AG09309 (cell line): ENCODE measurements around the gene KAZN.
"Not testable (repeated sequence)": the region's sequence is repeated elsewhere in the genome, so short reads cannot be mapped to it uniquely, and the experiment has no call there.

ENCODE experiments used
- DNase-seq: peaks from one replicate; pipeline ENCODE4 v3.0.0-alpha.2; 2010; ENCODE audit warnings: low read depth
- H3K4me3 ChIP-seq: 2 replicates; pipeline ENCODE4 v1.5.1; 2011; ENCODE audit warnings: mild to moderate bottlenecking, low read depth, low read length, moderate library complexity; ENCODE audit not compliant: control insufficient read depth
- CTCF ChIP-seq: IDR thresholded peaks from 2 replicates; pipeline ENCODE4 v1.5.1; 2011; ENCODE audit warnings: mild to moderate bottlenecking, low read depth, low read length, inconsistent platforms; ENCODE audit not compliant: insufficient read depth, control insufficient read depth; ENCODE audit errors: missing control alignments

KAZN gene

DNA sequence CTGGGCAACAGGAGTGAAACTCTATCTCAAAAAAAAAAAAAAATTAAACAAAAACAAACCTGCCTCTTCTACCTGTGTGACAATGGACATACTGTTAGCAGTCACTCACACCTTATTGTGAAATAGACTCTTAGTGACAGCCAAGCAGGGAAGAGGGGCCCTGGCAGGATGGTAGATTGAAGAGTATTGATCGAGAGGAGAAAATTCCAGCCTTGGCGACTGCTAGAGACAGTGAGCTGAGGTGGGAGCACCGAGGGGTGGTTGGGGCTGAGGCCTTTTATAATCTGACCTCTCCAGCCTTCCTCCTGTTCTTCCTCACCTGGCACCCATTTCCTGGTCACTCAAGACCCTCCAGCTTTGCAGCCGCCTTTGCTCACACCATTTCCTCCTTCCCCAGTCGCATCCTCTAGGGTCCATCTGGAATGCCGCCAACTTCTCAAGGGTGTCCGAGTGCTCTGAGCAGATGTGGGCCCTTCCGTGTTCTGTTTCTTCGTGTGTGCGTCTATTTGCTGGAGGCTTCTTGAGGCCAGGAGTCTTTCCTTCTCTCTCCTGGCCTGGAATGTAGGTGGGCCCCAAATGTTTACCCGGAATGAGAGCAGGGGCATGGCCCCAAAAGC lies 358.2 kb downstream of the KAZN start:
- no peak for TF ChIP-seq CTCF
- no peak overlapping the region for H3K4me3 ChIP-seq
- no peak for DNase-seq

DNA sequence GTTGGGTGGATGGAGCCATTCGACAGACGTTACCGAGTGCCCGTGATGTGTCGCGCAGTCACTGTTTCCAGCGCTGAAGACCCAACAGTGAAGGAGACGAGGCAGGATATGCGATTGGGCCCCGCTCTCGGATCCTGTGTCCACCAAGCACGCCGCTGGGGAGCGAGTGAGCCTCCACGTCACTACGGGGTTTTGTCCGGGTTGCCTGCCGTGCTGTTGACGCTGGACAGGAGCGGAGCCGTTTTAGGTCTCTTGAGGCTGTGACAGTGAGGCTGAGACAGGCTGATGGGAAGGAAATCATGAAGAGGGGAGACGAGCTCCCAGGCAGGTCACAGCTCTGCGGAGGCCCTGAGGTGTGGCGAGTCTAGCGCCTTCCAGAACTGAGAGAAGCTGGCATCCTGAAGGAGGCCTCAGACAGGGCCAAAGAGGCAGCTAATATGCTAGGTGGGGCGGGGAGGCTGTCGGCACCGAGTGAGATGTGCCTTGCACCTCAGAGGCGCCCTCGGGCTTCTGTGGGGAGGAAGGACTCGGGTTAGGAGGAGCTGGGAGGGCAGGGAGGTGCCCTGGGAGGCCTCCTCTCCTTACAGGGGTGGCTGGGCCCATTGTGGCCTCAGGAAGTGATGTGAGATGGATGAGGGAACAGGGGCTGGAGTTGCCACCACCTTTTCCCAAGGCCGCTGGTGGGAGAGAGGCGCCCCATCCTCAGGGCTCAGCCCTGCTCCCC lies 359.1 kb downstream of the KAZN start:
- TF ChIP-seq CTCF, result no peak
- H3K4me3 ChIP-seq, result no peak overlapping the region
- no peak for DNase-seq

GRCh38 chr1:14958249-14959058 lies 360.0 kb downstream of the KAZN start:
- DNase-seq, result no peak
- H3K4me3 ChIP-seq, result no peak overlapping the region
- TF ChIP-seq CTCF, result no peak

DNA sequence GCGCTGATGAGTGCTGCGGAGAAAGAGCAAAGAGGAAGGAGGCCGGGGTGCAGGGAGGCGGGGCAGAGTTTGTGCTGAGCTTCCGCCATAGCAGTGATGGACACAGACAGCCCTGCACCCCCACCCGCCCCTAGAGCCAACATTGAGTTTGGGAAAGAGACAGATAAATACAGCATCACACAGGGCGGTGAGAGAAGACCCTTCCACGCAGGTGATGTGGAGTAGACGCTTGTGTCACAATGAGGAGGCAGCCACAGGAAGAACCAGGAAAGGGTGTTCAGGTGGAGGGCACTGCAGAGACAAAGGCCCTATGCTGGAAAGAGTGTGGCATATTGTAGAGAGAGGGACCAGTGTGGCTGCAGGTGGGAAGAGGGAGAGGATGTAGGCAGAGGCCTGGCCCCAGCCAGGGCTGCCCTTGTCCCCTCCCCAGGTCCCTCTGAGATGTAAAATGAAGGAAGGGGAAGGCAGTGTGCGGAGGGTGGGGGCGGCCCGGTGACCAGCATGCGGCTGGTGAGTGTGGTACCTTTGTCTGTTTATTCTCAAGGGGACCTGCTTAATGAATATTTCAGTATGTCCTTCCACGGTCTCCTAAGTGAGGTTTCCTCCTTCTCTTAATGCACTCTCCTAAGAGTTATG lies 360.7 kb downstream of the KAZN start:
- TF ChIP-seq CTCF, result no peak
- no peak overlapping the region for H3K4me3 ChIP-seq
- DNase-seq, result no peak

GRCh38 chr1:14961661-14962267 lies 363.3 kb downstream of the KAZN start:
- H3K4me3 ChIP-seq, result no peak overlapping the region
- TF ChIP-seq CTCF, result no peak
- no peak for DNase-seq

DNA sequence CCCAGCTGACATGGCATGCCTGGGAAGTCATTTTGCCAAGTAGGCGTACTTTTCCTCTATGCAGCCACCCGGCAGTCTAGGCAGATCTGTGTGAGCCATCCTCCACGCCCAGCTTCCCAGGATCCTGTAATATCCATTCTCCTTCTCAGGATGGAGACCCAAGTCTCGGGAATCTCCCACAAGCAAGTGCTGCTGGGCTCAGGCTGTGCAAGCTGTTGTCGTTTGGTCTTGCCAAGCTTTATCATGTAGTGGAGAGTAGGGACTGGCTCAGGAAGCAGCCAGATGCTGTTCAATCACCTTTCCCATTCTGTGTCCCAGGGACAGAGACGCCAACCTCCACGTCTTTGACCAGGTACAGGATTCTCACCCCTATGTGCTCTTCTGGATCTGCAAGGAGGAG lies 363.9 kb downstream of the KAZN start:
- DNase-seq, result no peak
- TF ChIP-seq CTCF, result no peak
- H3K4me3 ChIP-seq, result no peak overlapping the region

DNA sequence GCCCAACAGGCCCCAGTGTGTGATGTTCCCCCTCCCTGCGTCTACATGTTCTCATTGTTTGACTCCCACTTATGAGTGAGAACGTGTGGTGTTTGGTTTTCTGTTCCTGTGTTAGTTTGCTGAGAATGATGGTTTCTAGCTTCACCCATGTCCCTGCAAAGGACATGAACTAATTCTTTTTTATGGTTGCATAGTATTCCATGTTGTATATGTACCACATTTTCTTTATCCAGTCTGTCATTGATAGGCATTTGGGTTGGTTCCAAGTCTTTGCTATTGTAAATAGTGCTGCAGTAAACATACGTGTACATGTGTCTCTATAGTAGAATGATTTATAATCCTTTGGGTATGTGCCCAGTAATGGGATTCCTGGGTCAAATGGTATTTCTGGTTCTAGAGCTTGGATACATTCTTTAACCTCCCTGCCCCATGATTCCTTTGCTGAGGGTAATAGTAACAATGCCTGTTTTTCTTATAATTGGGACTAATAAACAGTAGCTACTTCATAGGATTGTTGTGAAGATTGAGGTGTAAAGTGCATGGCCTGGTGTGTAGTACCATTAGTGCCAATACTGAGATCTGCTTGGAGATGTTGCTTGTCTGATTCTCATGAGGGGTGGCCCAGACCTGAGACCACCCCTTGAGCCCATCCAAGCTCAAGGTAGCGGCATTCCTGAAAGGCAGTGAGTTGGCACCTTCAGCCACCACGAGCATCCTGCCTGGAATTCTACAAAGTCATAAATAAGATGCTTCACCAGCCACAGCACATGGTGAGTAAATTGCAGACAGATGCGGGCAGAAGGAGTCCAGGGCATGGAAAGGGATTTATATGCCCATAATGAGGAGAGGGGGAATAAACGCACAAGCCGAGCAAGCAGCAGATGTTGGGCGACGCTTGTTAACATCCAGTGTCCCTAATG lies 365.6 kb downstream of the KAZN start:
- H3K4me3 ChIP-seq, DNase-seq: not testable (repeated sequence)
